Measurements from ENCODE around the gene ZNF385A. TPM values are rescaled to one million over a fixed set of nuclear protein-coding genes. Genes with fewer than 3 reads are reported as not detected.

The ZNF385A gene
- total and polyA plus RNA-seq, 2 of the 13 experiments (the other 11 are each of a cell fraction or from before 2014, with no cell fraction given): 0.44 to 0.67 TPM

DNA sequence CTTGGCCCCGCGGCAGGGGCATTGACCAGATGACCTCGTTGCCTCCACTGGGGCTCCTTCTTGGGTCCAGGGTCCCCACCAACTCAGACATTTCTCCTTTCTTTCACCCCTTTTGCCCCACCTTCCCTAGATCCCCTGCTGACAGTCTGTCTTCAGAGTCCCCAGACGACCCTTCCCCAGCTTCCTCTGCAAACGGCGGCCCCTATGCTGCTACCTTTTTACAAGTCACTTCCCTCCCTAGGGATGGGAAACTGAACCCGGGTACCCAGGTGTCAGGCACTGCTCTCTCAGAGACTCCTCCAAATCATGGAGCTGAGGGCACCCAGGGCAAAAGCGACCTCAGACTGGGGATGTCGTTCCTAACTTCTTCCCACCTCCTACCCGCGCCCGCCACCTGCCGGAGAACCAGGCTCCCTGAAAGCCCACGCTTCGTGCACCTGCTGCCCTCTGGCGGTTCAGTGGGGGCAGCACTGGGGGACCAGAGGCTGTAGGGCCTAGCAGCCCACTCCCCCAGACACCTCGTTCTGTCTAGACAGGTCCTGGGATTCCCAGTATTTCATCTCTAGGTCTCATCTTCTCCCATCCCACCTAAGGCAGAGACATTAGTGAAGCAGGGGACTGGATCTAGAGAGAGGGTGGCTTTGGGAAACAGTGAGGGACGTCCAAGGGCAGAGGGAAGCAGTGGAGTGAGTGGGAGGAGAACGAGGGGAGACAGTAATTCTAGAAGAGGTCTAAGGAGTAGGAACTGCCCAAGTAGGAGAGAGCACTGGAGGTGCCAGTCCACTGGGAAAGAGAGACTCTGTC is 4.9 kb downstream of the ZNF385A start (continued):
- no peak for TF ChIP-seq FOXM1 (CRISPR knock-in tag; IDR thresholded peaks at IDR 0.05)
- TF ChIP-seq ZFP1 (CRISPR knock-in tag; IDR thresholded peaks at IDR 0.05): no peak
- peak; percentile 55; the same call in 1 of the 2 replicates for TF ChIP-seq TFDP1 (CRISPR knock-in tag; IDR thresholded peaks at IDR 0.05; ENCODE audit: borderline replicate concordance)
- no peak for TF ChIP-seq ZNF577 (CRISPR knock-in tag; IDR thresholded peaks at IDR 0.05; ENCODE audit: borderline replicate concordance, low read depth)
- peak; percentile 75 for TF ChIP-seq YY1 (IDR thresholded peaks at IDR 0.05; ENCODE audit: insufficient read depth, insufficient replicate concordance, low read depth, low read length)
- TF ChIP-seq UBTF (CRISPR knock-in tag; IDR thresholded peaks at IDR 0.05): no peak
- TF ChIP-seq ARHGAP35 (CRISPR knock-in tag; IDR thresholded peaks at IDR 0.05; ENCODE audit: borderline replicate concordance): 0 out of 2 replicates have a peak, but pooled peaks have one; percentile 58
- TF ChIP-seq REPIN1 (CRISPR knock-in tag; IDR thresholded peaks at IDR 0.05; ENCODE audit: borderline replicate concordance, low read depth): peak; percentile 55; the same call in 1 of the 2 replicates
- no peak for TF ChIP-seq KLF12 (CRISPR knock-in tag; IDR thresholded peaks at IDR 0.05; ENCODE audit: borderline replicate concordance)
- peak; percentile 39 for TF ChIP-seq TFDP2 (CRISPR knock-in tag; IDR thresholded peaks at IDR 0.05)
- TF ChIP-seq, protein P1, sequence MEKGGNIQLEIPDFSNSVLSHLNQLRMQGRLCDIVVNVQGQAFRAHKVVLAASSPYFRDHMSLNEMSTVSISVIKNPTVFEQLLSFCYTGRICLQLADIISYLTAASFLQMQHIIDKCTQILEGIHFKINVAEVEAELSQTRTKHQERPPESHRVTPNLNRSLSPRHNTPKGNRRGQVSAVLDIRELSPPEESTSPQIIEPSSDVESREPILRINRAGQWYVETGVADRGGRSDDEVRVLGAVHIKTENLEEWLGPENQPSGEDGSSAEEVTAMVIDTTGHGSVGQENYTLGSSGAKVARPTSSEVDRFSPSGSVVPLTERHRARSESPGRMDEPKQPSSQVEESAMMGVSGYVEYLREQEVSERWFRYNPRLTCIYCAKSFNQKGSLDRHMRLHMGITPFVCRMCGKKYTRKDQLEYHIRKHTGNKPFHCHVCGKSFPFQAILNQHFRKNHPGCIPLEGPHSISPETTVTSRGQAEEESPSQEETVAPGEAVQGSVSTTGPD (CRISPR knock-in tag; IDR thresholded peaks at IDR 0.05): no peak
- TF ChIP-seq SIN3A (IDR thresholded peaks at IDR 0.05; ENCODE audit: borderline replicate concordance, low read depth, low read length): no peak
- 0 out of 2 replicates have a peak, but pooled peaks have one; percentile 32 for TF ChIP-seq FOXK1 (CRISPR knock-in tag; IDR thresholded peaks at IDR 0.05; ENCODE audit: borderline replicate concordance, low read depth)
- peak; percentile 39; the same call in 1 of the 2 replicates for TF ChIP-seq ZXDC (CRISPR knock-in tag; IDR thresholded peaks at IDR 0.05)
- TF ChIP-seq, protein P2, sequence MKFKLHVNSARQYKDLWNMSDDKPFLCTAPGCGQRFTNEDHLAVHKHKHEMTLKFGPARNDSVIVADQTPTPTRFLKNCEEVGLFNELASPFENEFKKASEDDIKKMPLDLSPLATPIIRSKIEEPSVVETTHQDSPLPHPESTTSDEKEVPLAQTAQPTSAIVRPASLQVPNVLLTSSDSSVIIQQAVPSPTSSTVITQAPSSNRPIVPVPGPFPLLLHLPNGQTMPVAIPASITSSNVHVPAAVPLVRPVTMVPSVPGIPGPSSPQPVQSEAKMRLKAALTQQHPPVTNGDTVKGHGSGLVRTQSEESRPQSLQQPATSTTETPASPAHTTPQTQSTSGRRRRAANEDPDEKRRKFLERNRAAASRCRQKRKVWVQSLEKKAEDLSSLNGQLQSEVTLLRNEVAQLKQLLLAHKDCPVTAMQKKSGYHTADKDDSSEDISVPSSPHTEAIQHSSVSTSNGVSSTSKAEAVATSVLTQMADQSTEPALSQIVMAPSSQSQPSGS (CRISPR knock-in tag; IDR thresholded peaks at IDR 0.05): no peak
- 0 out of 2 replicates have a peak, but pooled peaks have one; percentile 19 for TF ChIP-seq ETV5 (CRISPR knock-in tag; IDR thresholded peaks at IDR 0.05; ENCODE audit: borderline replicate concordance)
- TF ChIP-seq RFXAP (CRISPR knock-in tag; IDR thresholded peaks at IDR 0.05; ENCODE audit: borderline replicate concordance): no peak

Data from HepG2 (cell line).